NCI-H2196 (cell line): ENCODE data around the gene ANGPTL2.
A peak's percentile ranks its signal among the peaks of the same experiment; 100 is the strongest.

ENCODE experiments used
- DNase-seq: peaks from one replicate; lab custom pipeline; 2025; ENCODE audit not compliant: unreplicated experiment; lab: John Stamatoyannopoulos, UW

The ANGPTL2 gene

GRCh38 chr9:127136880-127137639 is 14.6 kb upstream of the ANGPTL2 start:
- DNase-seq: no peak

- DNase-seq: no peak
These were observed 13.8 kb upstream of the ANGPTL2 start for GRCh38 chr9:127136081-127136879.

GRCh38 chr9:127135056-127135745 is 12.8 kb upstream of the ANGPTL2 start:
- DNase-seq: no peak

GRCh38 chr9:127133739-127134167 is 11.3 kb upstream of the ANGPTL2 start:
- no peak for DNase-seq

GRCh38 chr9:127132921-127133647 is 10.6 kb upstream of the ANGPTL2 start:
- DNase-seq: peak; percentile 30

GRCh38 chr9:127132375-127132774 is 9.9 kb upstream of the ANGPTL2 start:
- no peak for DNase-seq

GRCh38 chr9:127131871-127132270 is 9.4 kb upstream of the ANGPTL2 start:
- DNase-seq: no peak

- no peak for DNase-seq
These were observed 8.5 kb upstream of the ANGPTL2 start for GRCh38 chr9:127130661-127131538.

GRCh38 chr9:127130235-127130634 is 7.8 kb upstream of the ANGPTL2 start:
- DNase-seq: no peak

- DNase-seq: no peak
These were observed 7.3 kb upstream of the ANGPTL2 start for GRCh38 chr9:127129718-127130085.

GRCh38 chr9:127129073-127129717 is 6.8 kb upstream of the ANGPTL2 start:
- DNase-seq: no peak

GRCh38 chr9:127128341-127129072 is 6.1 kb upstream of the ANGPTL2 start:
- no peak for DNase-seq

- DNase-seq: no peak
These were observed 4.5 kb upstream of the ANGPTL2 start for GRCh38 chr9:127126971-127127370.

- no peak for DNase-seq
These were observed 2.4 kb upstream of the ANGPTL2 start for GRCh38 chr9:127124792-127125191.

- no peak for DNase-seq
These were observed 1.7 kb upstream of the ANGPTL2 start for GRCh38 chr9:127124111-127124531.

- no peak for DNase-seq
These were observed 842 bp upstream of the ANGPTL2 start for GRCh38 chr9:127123064-127123890.

- DNase-seq: no peak
These were observed 733 bp downstream of the ANGPTL2 start for GRCh38 chr9:127121628-127122175.

- no peak for DNase-seq
These were observed 3.1 kb downstream of the ANGPTL2 start for GRCh38 chr9:127119320-127119709.
